Endodermal cell (in vitro differentiated cells): ENCODE results near the gene PARD3B. TPM values are rescaled to one million over a fixed set of nuclear protein-coding genes. Genes with fewer than 3 reads are reported as not detected.

Experiments
- DNase-seq: peaks from one replicate; pipeline ENCODE4 v3.0.0-alpha.2; 2017
- H3K27ac ChIP-seq: 2 replicates; pipeline ENCODE4 v1.5.1; 2013; ENCODE audit warnings: mild to moderate bottlenecking, low read depth, low read length, moderate library complexity
- H3K27me3 ChIP-seq: 2 replicates; pipeline ENCODE4 v1.6.1; 2013; ENCODE audit warnings: mild to moderate bottlenecking, low read length, moderate library complexity; ENCODE audit not compliant: insufficient read depth, control insufficient read depth, poor library complexity, severe bottlenecking
- H3K36me3 ChIP-seq: 2 replicates; pipeline ENCODE4 v1.7.0; 2013; ENCODE audit warnings: mild to moderate bottlenecking, low read length, moderate library complexity; ENCODE audit not compliant: control insufficient read depth, insufficient read depth
- H3K4me1 ChIP-seq: one replicate; pipeline ENCODE4 v1.7.0; 2013; ENCODE audit warnings: low read length; ENCODE audit not compliant: control insufficient read depth, insufficient read depth
- H3K4me3 ChIP-seq: 2 replicates; pipeline ENCODE4 v1.5.1; 2013; ENCODE audit warnings: mild to moderate bottlenecking, low read length, moderate library complexity
- H3K9ac ChIP-seq: 2 replicates; pipeline ENCODE4 v1.6.1; 2013; ENCODE audit warnings: mild to moderate bottlenecking, low read length, moderate library complexity; ENCODE audit not compliant: poor library complexity, severe bottlenecking; ENCODE audit errors: extremely low read depth
- H3K9me3 ChIP-seq: 2 replicates; pipeline ENCODE4 v1.6.1; 2013; ENCODE audit warnings: mild to moderate bottlenecking, low read length, moderate library complexity; ENCODE audit not compliant: control insufficient read depth
- H3K27ac Mint-ChIP-seq: 2 replicates; pipeline ENCODE4 v1.8.0; 2020; ENCODE audit warnings: mixed read lengths
- H3K27me3 Mint-ChIP-seq: 2 replicates; pipeline ENCODE4 v1.8.0; 2021; ENCODE audit warnings: mild to moderate bottlenecking, mixed read lengths; ENCODE audit not compliant: insufficient read depth
- H3K36me3 Mint-ChIP-seq: 2 replicates; pipeline ENCODE4 v1.8.0; 2020; ENCODE audit warnings: low read depth, mixed read lengths
- H3K4me1 Mint-ChIP-seq: 2 replicates; pipeline ENCODE4 v1.8.0; 2020; ENCODE audit warnings: mixed read lengths
- H3K4me3 Mint-ChIP-seq: 2 replicates; pipeline ENCODE4 v1.8.0; 2020; ENCODE audit warnings: mild to moderate bottlenecking, moderate library complexity, mixed read lengths
- H3K9me3 Mint-ChIP-seq: 2 replicates; pipeline ENCODE4 v1.8.0; 2020; ENCODE audit warnings: mild to moderate bottlenecking, mixed read lengths
- CTCF ChIP-seq: fragments of 200-600 bp; sonication (generic); conservative IDR thresholded peaks from 2 replicates; pipeline ENCODE4 v1.5.0; 2021; ENCODE audit warnings: antibody characterized with exemption, mild to moderate bottlenecking
- WGBS, 2 experiments: methylation state at CpG; one replicate each; pipeline versions ENCODE4 v1.1.5 to v1.1.7; 2013; ENCODE audit warnings: missing lambda C conversion rate in 2 of 2, mixed read lengths in 1 of 2; ENCODE audit not compliant: insufficient coverage in 1 of 2, insufficient read length in 1 of 2; 5-methylcytosine and 5-hydroxymethylcytosine counted together
- total RNA-seq, 2 donors: library from RNA; stranded (reverse); fragmentation: NEBNext Ultra II Directional in 1 of 2; extraction: Animal tissue kit (Norgen Biotek cat#: 25700) in 1 of 2; gene quantifications; 2 replicates in 1 of 2; 3 replicates in 1 of 2; pipeline ENCODE4 v1.2.1, GENCODE V29; 2021

The PARD3B gene
- total RNA-seq, 2 donors from 2014 or later, result 2.5 to 5.6 TPM

GRCh38 chr2:205402011-205402410 lies 856.7 kb downstream of the PARD3B start:
- no peaks in the 10 kb centered on the region for H3K9me3 ChIP-seq
- no peaks in the 10 kb centered on the region for H3K9me3 Mint-ChIP-seq
- H3K36me3 Mint-ChIP-seq, result no peaks in the 10 kb centered on the region
- no peak overlapping the region for H3K4me3 ChIP-seq
- no peak overlapping the region for H3K9ac ChIP-seq
- no peak for DNase-seq
- 50 to 95% methylated on average over 1 to 2 of the region's 2 CpGs for WGBS, 2 experiments
- H3K27ac ChIP-seq, result no peak overlapping the region
- no peak for TF ChIP-seq CTCF
- no peaks in the 10 kb centered on the region for H3K36me3 ChIP-seq
- H3K27ac Mint-ChIP-seq, result no peak overlapping the region
- no peak overlapping the region for H3K4me3 Mint-ChIP-seq
- H3K4me1 ChIP-seq, result no peaks in the 10 kb centered on the region
- no peaks in the 10 kb centered on the region for H3K27me3 Mint-ChIP-seq
- H3K27me3 ChIP-seq, result no peaks in the 10 kb centered on the region
- H3K4me1 Mint-ChIP-seq, result no peaks in the 10 kb centered on the region

- Histone ChIP-seq H3K9ac (no peak overlapping the region), H3K27me3 (no peaks in the 10 kb centered on the region), H3K27ac (no peak overlapping the region), H3K4me3 (no peak overlapping the region), H3K4me1 (no peaks in the 10 kb centered on the region), H3K36me3 (no peaks in the 10 kb centered on the region), H3K9me3 (no peaks in the 10 kb centered on the region)
- no peaks in the 10 kb centered on the region for H3K4me1 Mint-ChIP-seq
- H3K4me3 Mint-ChIP-seq, result no peak overlapping the region
- no peak overlapping the region for H3K27ac Mint-ChIP-seq
- no peaks in the 10 kb centered on the region for H3K9me3 Mint-ChIP-seq
- H3K36me3 Mint-ChIP-seq, result no peaks in the 10 kb centered on the region
- 92 to 100% methylated on average over 1 to 2 of the region's 2 CpGs for WGBS, 2 experiments
- no peak for TF ChIP-seq CTCF
- no peak for DNase-seq
- H3K27me3 Mint-ChIP-seq, result no peaks in the 10 kb centered on the region
Observed at GRCh38 chr2:205403244-205403825, 858.1 kb downstream of the PARD3B start.

GRCh38 chr2:205405194-205405593 lies 859.9 kb downstream of the PARD3B start:
- Mint-ChIP-seq H3K4me3 (no peak overlapping the region), H3K27me3 (no peaks in the 10 kb centered on the region), H3K27ac (no peak overlapping the region), H3K4me1 (no peaks in the 10 kb centered on the region), H3K9me3 (no peaks in the 10 kb centered on the region), H3K36me3 (no peaks in the 10 kb centered on the region)
- no peaks in the 10 kb centered on the region for H3K9me3 ChIP-seq
- H3K4me3 ChIP-seq, result no peak overlapping the region
- H3K9ac ChIP-seq, result no peak overlapping the region
- 91% methylated on average over 1 of the region's 1 CpG; no CpG with 5 or more reads in 1 of the 2 experiments for WGBS, 2 experiments
- no peaks in the 10 kb centered on the region for H3K4me1 ChIP-seq
- no peaks in the 10 kb centered on the region for H3K27me3 ChIP-seq
- H3K36me3 ChIP-seq, result no peaks in the 10 kb centered on the region
- no peak for DNase-seq
- H3K27ac ChIP-seq, result no peak overlapping the region
- TF ChIP-seq CTCF, result no peak
